Heart left ventricle (tissue), 13 donors: ENCODE data around the gene LRRC28.

Experiments used
- CTCF ChIP-seq, 12 donors: fragments of 200-600 bp; sonication (generic) in 4 of 12; IDR thresholded peaks; one replicate each; pipeline versions ENCODE4 v1.5.0 to v1.8.0; 2018 to 2022; ENCODE audit warnings: antibody characterized with exemption in 12 of 12, mild to moderate bottlenecking in 5 of 12
- POLR2A ChIP-seq, 2 donors: fragments of 450-650 bp; IDR thresholded peaks; one replicate each; pipeline ENCODE4 v1.6.1; 2017; ENCODE audit warnings: antibody characterized with exemption in 2 of 2, mild to moderate bottlenecking in 2 of 2, moderate library complexity in 2 of 2
- donor health status: ischemic (EF 13 %, LVEDD 7.1; RV severe dilation, severe dysfunction).
- donor health status: DM: no; HTN: yes; CAD: no.
- donor health status: DM: no; HTN: no; CAD: no.
- donor health status: ischemic (EF 25% LVEDD 6.9; RV normal size, moderate dysfunction).
- donor health status: ischemic (EF 25% LVEDD 5.7; RV mildly dilated, moderate dysfunction).
- donor health status: ischemic (EF 35%, LVEDD 5.7; RV mildly dilated, moderate dysfunction).
- donor health status: nonischemic (EF 11% LVEDD 7.7; RV severe dilation, severe dysfunction).
- donor health status: DM: yes; HTN: yes; CAD: no.
- donor health status: PGD.
- donor health status: ischemic (EF 29% LVEDD 5.4; RV normal size, mild dysfunction).
- donor health status: nonischemic (EF 23%, LVEDD 6.1; RV moderate dilation, normal function).

- TF ChIP-seq CTCF (IDR thresholded peaks at IDR 0.05) (no peak), POLR2A (IDR thresholded peaks at IDR 0.05) (no peak)
Observed at GRCh38 chr15:99315636-99316035, 64.4 kb downstream of the LRRC28 start.
